Cardiac fibroblast (primary cell): ENCODE data around the gene NUDT17.

ENCODE experiments used
- DNase-seq, 2 donors: peaks; one replicate each; pipeline versions ENCODE4 v3.0.0 to v3.0.0-alpha.2; 2010; ENCODE audit warnings: low read depth in 2 of 2
- H3K4me3 ChIP-seq, 2 donors: replicated peaks in 1 of 2; 1 replicate in 1 of 2; 2 replicates in 1 of 2; pipeline ENCODE4 v1.5.1; 2011; ENCODE audit warnings: low read depth in 2 of 2, low read length in 2 of 2, mild to moderate bottlenecking in 2 of 2, moderate library complexity in 1 of 2
- TF ChIP-seq, protein P1 (sequence below): IDR thresholded peaks from one replicate; pipeline ENCODE4 v1.5.1; 2011; ENCODE audit warnings: low read depth, mild to moderate bottlenecking, low read length, inconsistent platforms

NUDT17 gene

GRCh38 chr1:145849356-145850160 is 4.1 kb downstream of the NUDT17 start:
- peak; percentile 77 to 89 for DNase-seq
- H3K4me3 ChIP-seq: no peak overlapping the region
- TF ChIP-seq, protein P1, sequence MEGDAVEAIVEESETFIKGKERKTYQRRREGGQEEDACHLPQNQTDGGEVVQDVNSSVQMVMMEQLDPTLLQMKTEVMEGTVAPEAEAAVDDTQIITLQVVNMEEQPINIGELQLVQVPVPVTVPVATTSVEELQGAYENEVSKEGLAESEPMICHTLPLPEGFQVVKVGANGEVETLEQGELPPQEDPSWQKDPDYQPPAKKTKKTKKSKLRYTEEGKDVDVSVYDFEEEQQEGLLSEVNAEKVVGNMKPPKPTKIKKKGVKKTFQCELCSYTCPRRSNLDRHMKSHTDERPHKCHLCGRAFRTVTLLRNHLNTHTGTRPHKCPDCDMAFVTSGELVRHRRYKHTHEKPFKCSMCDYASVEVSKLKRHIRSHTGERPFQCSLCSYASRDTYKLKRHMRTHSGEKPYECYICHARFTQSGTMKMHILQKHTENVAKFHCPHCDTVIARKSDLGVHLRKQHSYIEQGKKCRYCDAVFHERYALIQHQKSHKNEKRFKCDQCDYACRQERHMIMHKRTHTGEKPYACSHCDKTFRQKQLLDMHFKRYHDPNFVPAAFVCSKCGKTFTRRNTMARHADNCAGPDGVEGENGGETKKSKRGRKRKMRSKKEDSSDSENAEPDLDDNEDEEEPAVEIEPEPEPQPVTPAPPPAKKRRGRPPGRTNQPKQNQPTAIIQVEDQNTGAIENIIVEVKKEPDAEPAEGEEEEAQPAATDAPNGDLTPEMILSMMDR: peak; percentile 65

- TF ChIP-seq, protein P1: peak; percentile 11
- no peak overlapping the region for H3K4me3 ChIP-seq
- DNase-seq: no peak
These were observed 10.1 kb downstream of the NUDT17 start for GRCh38 chr1:145855426-145855948.

- no peak overlapping the region for H3K4me3 ChIP-seq
- DNase-seq: no peak
- TF ChIP-seq, protein P1: no peak
These were observed 11.7 kb downstream of the NUDT17 start for GRCh38 chr1:145857170-145857569.

DNA sequence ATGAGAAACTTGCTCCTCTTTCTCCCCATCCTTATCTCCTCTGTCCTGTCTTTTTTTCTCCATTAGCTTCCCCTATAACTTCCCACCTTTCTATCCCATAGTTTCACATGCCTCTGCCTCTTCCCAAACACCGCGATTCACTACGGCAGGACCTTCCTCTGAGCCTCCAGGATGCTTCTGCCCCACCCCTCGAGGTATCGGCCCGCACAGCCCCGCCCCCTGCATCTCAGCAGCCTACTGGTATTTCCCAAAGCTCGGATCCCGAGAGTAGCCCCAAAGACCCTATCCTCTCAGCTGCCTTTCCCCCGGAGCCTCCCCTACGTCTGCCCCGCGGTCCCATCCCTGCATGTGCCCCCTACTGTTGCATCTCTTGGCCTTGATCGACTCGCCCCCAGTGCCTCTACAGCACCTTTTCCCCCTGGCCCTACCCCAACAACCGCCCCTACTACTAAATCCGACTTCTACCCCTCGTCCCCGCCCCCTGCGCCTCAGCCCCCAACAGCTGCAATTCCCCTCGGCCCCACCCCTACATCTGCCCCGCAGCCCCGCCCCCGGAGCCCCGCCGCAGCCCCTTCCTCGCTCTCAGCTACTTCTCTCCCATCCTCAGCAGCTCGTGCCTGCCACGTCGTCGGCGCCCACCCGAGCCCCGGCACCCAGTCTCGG is 12.9 kb downstream of the NUDT17 start:
- TF ChIP-seq, protein P1: no peak
- DNase-seq: peak; percentile 35 to 43
- H3K4me3 ChIP-seq: peak overlapping the region; percentile 74 to 77

DNA sequence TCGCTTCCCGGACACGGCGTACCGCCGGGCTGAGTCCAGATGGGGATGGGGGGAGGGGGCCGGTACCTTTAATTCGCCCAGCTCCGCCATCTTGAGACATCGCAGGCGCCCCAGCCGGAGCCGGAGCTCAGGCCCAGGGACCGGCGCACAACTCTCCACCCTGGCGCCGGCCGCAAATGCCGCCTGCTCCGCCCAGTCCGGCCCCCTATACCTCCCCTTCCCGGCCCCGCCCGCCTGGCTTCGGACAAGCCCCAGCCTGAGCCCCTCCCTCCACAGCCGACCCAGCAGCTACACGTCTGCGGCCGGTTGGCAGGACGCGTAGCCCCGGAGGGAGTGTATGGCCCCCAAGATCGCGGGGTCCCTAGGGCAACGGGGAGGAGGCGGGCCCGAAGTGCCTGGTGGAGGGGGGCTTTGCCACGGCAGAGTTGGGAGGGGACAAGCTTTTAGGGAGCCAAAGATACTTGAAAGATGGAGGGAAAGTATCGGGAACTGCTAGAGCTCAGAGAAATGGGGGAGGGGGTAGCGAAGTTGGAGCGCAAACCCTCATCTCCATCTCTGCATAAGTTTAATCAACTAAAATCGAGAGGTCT is 13.6 kb downstream of the NUDT17 start, which contains the start of gene PIAS3:
Gene PIAS3, minus strand, starts transcription at position 181 of the 590 bp plus-strand sequence. Its CDS starts 91 bp downstream, at position 90.
- H3K4me3 ChIP-seq: peak within 1 kb of the TSS; percentile 74 to 77
- peak; percentile 94 to 97 for DNase-seq
- TF ChIP-seq, protein P1: no peak

GRCh38 chr1:145859491-145860023 is 14.1 kb downstream of the NUDT17 start:
- DNase-seq: peak; percentile 86 to 93
- H3K4me3 ChIP-seq: peak overlapping the region; percentile 74 to 77
- TF ChIP-seq, protein P1: peak; percentile 12
